WTC11 (cell line): ENCODE measurements around the gene KRTAP12-4. TPM values are rescaled to one million over a fixed set of nuclear protein-coding genes. Genes with fewer than 3 reads are reported as not detected.

Experiments
- ATAC-seq: fragments of 200-7000 bp; cut with Tn5 transposase; 2 replicates; pipeline ENCODE4 v1.10.0; 2021; ENCODE audit warnings: mild to moderate bottlenecking, moderate library complexity
- CTCF ChIA-PET: fragments of 300-600 bp; sonication (Branson Sonifier 250); formaldehyde crosslinking; loops from one replicate; lab custom pipeline; 2021; ENCODE audit warnings: antibody characterized with exemption; lab: Charles Lee
- POLR2A ChIA-PET: fragments of 350-600 bp; sonication (Branson Sonifier 250); formaldehyde crosslinking; loops from one replicate; lab custom pipeline; 2021; ENCODE audit warnings: antibody characterized with exemption; lab: Charles Lee
- DNase-seq: peaks from one replicate; pipeline ENCODE4 v3.0.0; 2021; ENCODE audit warnings: low spot score
- H3K27ac Mint-ChIP-seq: 2 replicates; pipeline ENCODE4 v1.8.0; 2021; ENCODE audit warnings: mixed read lengths
- H3K27me3 Mint-ChIP-seq: 2 replicates; pipeline ENCODE4 v1.8.0; 2021; ENCODE audit warnings: low read depth, mild to moderate bottlenecking, moderate library complexity, mixed read lengths
- H3K36me3 Mint-ChIP-seq: 2 replicates; pipeline ENCODE4 v1.8.0; 2021; ENCODE audit warnings: mixed read lengths
- H3K4me1 Mint-ChIP-seq: 2 replicates; pipeline ENCODE4 v1.8.0; 2022; ENCODE audit warnings: mixed read lengths
- H3K4me3 Mint-ChIP-seq: 2 replicates; pipeline ENCODE4 v1.8.0; 2021; ENCODE audit warnings: mild to moderate bottlenecking, moderate library complexity, mixed read lengths
- H3K9me3 Mint-ChIP-seq: 2 replicates; pipeline ENCODE4 v1.8.0; 2021; ENCODE audit warnings: mixed read lengths
- AFF4 ChIP-seq: sonication (generic); formaldehyde crosslinking; IDR thresholded peaks from 2 replicates; pipeline ENCODE4 v1.8.1; 2023; ENCODE audit warnings: mild to moderate bottlenecking, missing genetic modification reagents, borderline replicate concordance
- ATF1 ChIP-seq: sonication (generic); formaldehyde crosslinking; IDR thresholded peaks from 2 replicates; pipeline ENCODE4 v1.8.1; 2023; ENCODE audit warnings: mild to moderate bottlenecking, moderate library complexity, missing genetic modification reagents
- ATF2 ChIP-seq: sonication (generic); formaldehyde crosslinking; IDR thresholded peaks from 2 replicates; pipeline ENCODE4 v1.8.1; 2022; ENCODE audit warnings: low read depth, missing genetic modification reagents, borderline replicate concordance
- CTCF ChIP-seq: fragments of 200-600 bp; IDR thresholded peaks from 2 replicates; pipeline ENCODE4 v1.8.0; 2022; ENCODE audit warnings: antibody characterized with exemption
- E2F4 ChIP-seq: sonication (generic); formaldehyde crosslinking; IDR thresholded peaks from 2 replicates; pipeline ENCODE4 v1.8.1; 2022; ENCODE audit warnings: low read depth, mild to moderate bottlenecking, moderate library complexity, missing genetic modification reagents, borderline replicate concordance
- E2F5 ChIP-seq: sonication (generic); formaldehyde crosslinking; IDR thresholded peaks from 2 replicates; pipeline ENCODE4 v1.8.1; 2022; ENCODE audit warnings: mild to moderate bottlenecking, moderate library complexity, missing genetic modification reagents
- ETV6 ChIP-seq: sonication (generic); formaldehyde crosslinking; IDR thresholded peaks from 2 replicates; pipeline ENCODE4 v1.8.1; 2022; ENCODE audit warnings: mild to moderate bottlenecking, missing genetic modification reagents
- FOXJ3 ChIP-seq: sonication (generic); formaldehyde crosslinking; IDR thresholded peaks from 2 replicates; pipeline ENCODE4 v1.9.0; 2021; ENCODE audit warnings: missing genetic modification reagents, mild to moderate bottlenecking, borderline replicate concordance
- MXD4 ChIP-seq: fragments of 250-450 bp; sonication (Bioruptor Pico); IDR thresholded peaks from 2 replicates; pipeline ENCODE4 v1.8.0; 2021; ENCODE audit warnings: mild to moderate bottlenecking, moderate library complexity, borderline replicate concordance
- MYBL2 ChIP-seq: sonication (generic); formaldehyde crosslinking; IDR thresholded peaks from 2 replicates; pipeline ENCODE4 v1.8.1; 2023; ENCODE audit warnings: mild to moderate bottlenecking, moderate library complexity, missing genetic modification reagents
- NR3C1 ChIP-seq: sonication (generic); formaldehyde crosslinking; conservative IDR thresholded peaks from 2 replicates; pipeline ENCODE4 v1.8.1; 2023; ENCODE audit warnings: low read depth, mild to moderate bottlenecking, missing genetic modification reagents
- RELA ChIP-seq: sonication (generic); formaldehyde crosslinking; IDR thresholded peaks from 2 replicates; pipeline ENCODE4 v1.8.1; 2022; ENCODE audit warnings: missing genetic modification reagents, mild to moderate bottlenecking, borderline replicate concordance
- RORB ChIP-seq: fragments of 250-450 bp; sonication (Bioruptor Pico); IDR thresholded peaks from 2 replicates; pipeline ENCODE4 v1.9.0; 2021; ENCODE audit warnings: mild to moderate bottlenecking
- SMAD4 ChIP-seq: sonication (generic); formaldehyde crosslinking; IDR thresholded peaks from 2 replicates; pipeline ENCODE4 v1.8.0; 2022; ENCODE audit warnings: mild to moderate bottlenecking, missing genetic modification reagents
- USF1 ChIP-seq: sonication (generic); formaldehyde crosslinking; IDR thresholded peaks from 2 replicates; pipeline ENCODE4 v1.8.0; 2022; ENCODE audit warnings: mild to moderate bottlenecking, missing genetic modification reagents
- ZBTB43 ChIP-seq: sonication (generic); formaldehyde crosslinking; IDR thresholded peaks from 2 replicates; pipeline ENCODE4 v1.8.1; 2023; ENCODE audit warnings: mild to moderate bottlenecking, missing genetic modification reagents
- ZNF219 ChIP-seq: sonication (generic); formaldehyde crosslinking; IDR thresholded peaks from 2 replicates; pipeline ENCODE4 v1.8.0; 2023; ENCODE audit warnings: missing genetic modification reagents, mild to moderate bottlenecking, borderline replicate concordance
- ZNF232 ChIP-seq: sonication (generic); formaldehyde crosslinking; IDR thresholded peaks from 2 replicates; pipeline ENCODE4 v1.8.0; 2022; ENCODE audit warnings: mild to moderate bottlenecking, missing genetic modification reagents
- ZNF512 ChIP-seq: sonication (generic); formaldehyde crosslinking; IDR thresholded peaks from 2 replicates; pipeline ENCODE4 v1.8.1; 2022; ENCODE audit warnings: missing genetic modification reagents, borderline replicate concordance
- ZNF671 ChIP-seq: fragments of 250-450 bp; sonication (Bioruptor Pico); IDR thresholded peaks from 2 replicates; pipeline ENCODE4 v1.8.0; 2021; ENCODE audit warnings: mild to moderate bottlenecking
- total RNA-seq: library from RNA; stranded (reverse); gene quantifications from 3 replicates; pipeline ENCODE4 v1.2.3, GENCODE V29; 2021

The KRTAP12-4 gene
- total RNA-seq, 1 experiment from 2014 or later: not detected

GRCh38 chr21:44694776-44695175, 40.3 kb upstream of the KRTAP12-4 start:
- CTCF ChIA-PET: no interaction called here
- ATAC-seq: no peak
- POLR2A ChIA-PET: no interaction called here
- peaks cover 23% of the 10 kb centered on the region for H3K36me3 Mint-ChIP-seq
- no peak for DNase-seq
- H3K9me3 Mint-ChIP-seq: peaks cover 22% of the 10 kb centered on the region
- no peak overlapping the region for H3K27ac Mint-ChIP-seq
- H3K4me3 Mint-ChIP-seq: no peak overlapping the region
- peaks cover 4% of the 10 kb centered on the region for H3K27me3 Mint-ChIP-seq
- H3K4me1 Mint-ChIP-seq: peaks cover 46% of the 10 kb centered on the region
- TF ChIP-seq ZNF512 (CRISPR knock-in tag) (no peak), RELA (no peak), E2F4 (CRISPR knock-in tag) (no peak), MXD4 (CRISPR knock-in tag) (no peak), RORB (no peak), USF1 (CRISPR knock-in tag) (no peak), E2F5 (CRISPR knock-in tag) (no peak), CTCF (no peak), NR3C1 (CRISPR knock-in tag) (no peak), ZNF219 (CRISPR knock-in tag) (no peak), ATF1 (CRISPR knock-in tag) (no peak), ZBTB43 (CRISPR knock-in tag) (no peak), FOXJ3 (CRISPR knock-in tag) (no peak), AFF4 (no peak), ETV6 (CRISPR knock-in tag) (no peak), ZNF671 (no peak), SMAD4 (CRISPR knock-in tag) (no peak), ZNF232 (no peak), ATF2 (no peak), MYBL2 (CRISPR knock-in tag) (no peak)
- TF ChIP-seq, all 79 proteins: peak for 0
